Measurements from ENCODE around the gene CTNNA2.

DNA sequence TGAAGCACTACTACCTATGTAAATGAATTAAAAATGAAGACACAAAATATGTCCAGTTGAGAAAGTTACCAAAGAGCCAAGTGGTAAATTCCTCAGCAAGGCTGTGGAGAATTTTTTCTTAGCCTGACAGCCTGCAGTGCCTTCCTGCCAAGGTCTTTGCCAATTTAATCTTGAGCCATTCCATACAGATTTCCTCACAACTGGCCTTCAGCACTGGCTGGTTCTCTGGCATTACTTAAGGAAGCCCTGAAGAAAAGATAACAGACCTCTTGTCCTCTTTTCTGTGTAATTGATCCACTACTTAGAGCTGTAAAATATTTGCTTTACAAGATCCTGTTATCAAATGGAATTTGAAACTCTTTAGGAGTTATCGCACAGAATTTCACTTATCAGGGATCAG lies 1125.9 kb downstream of the CTNNA2 start:
- TF ChIP-seq REST (IDR thresholded peaks at IDR 0.05; ENCODE audit: insufficient read depth in 1 of 2, low read depth in 2 of 2, low read length in 2 of 2), result no peak
- no peak for TF ChIP-seq POLR2AphosphoS5 (IDR thresholded peaks at IDR 0.05; ENCODE audit: low read depth, low read length)
- TF ChIP-seq SIN3A (IDR thresholded peaks at IDR 0.05; ENCODE audit: borderline replicate concordance, insufficient read depth, low read length), result no peak
